OCI-LY3 (cell line): ENCODE measurements around the gene CYB561A3.

Experiments
- H2AFZ ChIP-seq: fragments of 200-600, 300-600 bp; shearing (Covaris generic); 2 replicates; pipeline ENCODE4 v1.6.0; 2014; ENCODE audit warnings: antibody characterized with exemption, low read depth, low read length
- H3K27ac ChIP-seq: fragments of 200-600, 300-600 bp; sonication (generic); 2 replicates; pipeline ENCODE4 v1.5.1; 2014; ENCODE audit warnings: mild to moderate bottlenecking, low read length, moderate library complexity, mixed read lengths
- H3K27me3 ChIP-seq: fragments of 200-600, 300-600 bp; sonication (generic); 2 replicates; pipeline ENCODE4 v1.6.1; 2014; ENCODE audit warnings: low read depth, low read length, mixed read lengths
- H3K36me3 ChIP-seq: fragments of 200-600, 300-600 bp; sonication (generic); replicated peaks from 2 replicates; pipeline ENCODE3; 2014; ENCODE audit warnings: low read depth, low read length, mixed read lengths
- H3K4me1 ChIP-seq: fragments of 300-600, 200-600 bp; sonication (generic); 2 replicates; pipeline ENCODE4 v1.6.1; 2014; ENCODE audit warnings: low read length, mixed read lengths
- H3K4me2 ChIP-seq: fragments of 200-600, 300-600 bp; sonication (generic); 2 replicates; pipeline ENCODE4 v1.6.1; 2014; ENCODE audit warnings: low read length, mixed read lengths
- H3K4me3 ChIP-seq: fragments of 300-600, 200-600 bp; sonication (generic); 2 replicates; pipeline ENCODE4 v1.5.1; 2014; ENCODE audit warnings: antibody characterized with exemption, mild to moderate bottlenecking, low read length, moderate library complexity
- H3K79me2 ChIP-seq: fragments of 300-600, 200-600 bp; shearing (Covaris generic); 2 replicates; pipeline ENCODE4 v1.6.1; 2014; ENCODE audit warnings: mild to moderate bottlenecking, low read length, mixed read lengths
- H3K9ac ChIP-seq: fragments of 300-600, 200-600 bp; shearing (Covaris generic); 2 replicates; pipeline ENCODE4 v1.6.0; 2014; ENCODE audit warnings: mild to moderate bottlenecking, low read length, moderate library complexity
- H3K9me3 ChIP-seq: fragments of 200-600, 300-600 bp; shearing (Covaris generic); 2 replicates; pipeline ENCODE4 v1.6.1; 2014; ENCODE audit warnings: low read length, mixed read lengths; ENCODE audit not compliant: insufficient read depth
- H4K20me1 ChIP-seq: fragments of 200-600, 300-600 bp; sonication (generic); 2 replicates; pipeline ENCODE4 v1.6.1; 2016; ENCODE audit warnings: low read length, mixed read lengths; ENCODE audit not compliant: insufficient read depth
- CTCF ChIP-seq: fragments of 200-600, 300-600 bp; sonication (generic); IDR thresholded peaks from 2 replicates; pipeline ENCODE4 v1.5.1; 2014; ENCODE audit warnings: antibody characterized with exemption, low read length, low read depth
- EZH2phosphoT487 ChIP-seq: fragments of 200-600 bp; shearing (Covaris generic); IDR thresholded peaks from 2 replicates; pipeline ENCODE4 v1.6.1; 2018; ENCODE audit warnings: antibody characterized with exemption, mixed run types, low read depth

Gene CYB561A3, protein sequence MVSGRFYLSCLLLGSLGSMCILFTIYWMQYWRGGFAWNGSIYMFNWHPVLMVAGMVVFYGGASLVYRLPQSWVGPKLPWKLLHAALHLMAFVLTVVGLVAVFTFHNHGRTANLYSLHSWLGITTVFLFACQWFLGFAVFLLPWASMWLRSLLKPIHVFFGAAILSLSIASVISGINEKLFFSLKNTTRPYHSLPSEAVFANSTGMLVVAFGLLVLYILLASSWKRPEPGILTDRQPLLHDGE

DNA sequence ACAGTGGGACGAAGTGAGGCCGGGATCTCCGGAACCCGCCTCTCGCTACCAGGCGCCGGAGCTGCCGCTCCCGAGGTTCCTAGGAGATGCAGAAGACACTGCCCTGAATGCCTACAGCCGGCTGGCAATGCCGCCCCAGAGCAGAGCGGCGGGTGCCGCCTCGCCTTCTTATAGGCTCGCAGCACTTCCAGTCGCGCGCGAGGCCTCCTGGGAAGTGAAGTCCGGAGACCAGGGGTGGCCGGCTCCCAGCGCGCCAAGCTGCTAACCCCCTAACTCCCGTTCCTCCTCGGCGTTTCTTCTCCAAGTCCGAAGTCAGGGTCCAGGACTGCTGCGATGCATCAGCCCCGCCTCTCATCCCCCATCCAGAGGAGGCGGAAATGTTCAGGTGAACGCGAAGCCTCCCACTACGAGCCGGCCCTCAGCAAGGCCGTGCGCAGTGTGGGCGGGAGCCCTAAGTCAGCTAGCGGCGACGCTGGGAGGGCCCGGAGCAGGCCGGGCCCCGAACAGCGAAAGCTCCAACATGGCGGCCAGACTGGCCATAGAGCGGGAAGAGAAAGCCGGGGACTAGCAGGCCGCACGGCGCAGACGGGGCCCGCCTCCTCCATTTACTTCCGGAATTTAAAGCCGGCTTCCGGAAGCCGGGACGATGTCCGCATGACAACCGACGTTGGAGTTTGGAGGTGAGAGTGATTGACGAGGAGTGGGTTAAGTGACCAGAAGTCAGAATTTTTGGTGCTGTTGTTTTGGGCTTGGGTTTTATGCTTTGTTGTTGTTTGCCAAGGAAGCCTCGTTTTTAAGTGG, at the start of gene CYB561A3, which contains the start of gene TMEM138:
CYB561A3 (minus strand) TSS at position 142 of the 801 bp plus-strand sequence. CDS start 5,169 bp downstream, outside the sequence.
TMEM138 (plus strand) TSS at position 634 of the 801 bp plus-strand sequence. CDS start 2,017 bp downstream, outside the sequence.
- peak within 1 kb of the TSS; percentile 99 for H3K27ac ChIP-seq
- H3K4me1 ChIP-seq: peaks cover 41% of the 10 kb centered on the region
- peak within 1 kb of the TSS; percentile 96 for H3K4me3 ChIP-seq
- peaks cover 64% of the 10 kb centered on the region for H3K79me2 ChIP-seq
- H4K20me1 ChIP-seq: no peaks in the 10 kb centered on the region
- TF ChIP-seq CTCF: no peak
- TF ChIP-seq EZH2phosphoT487: no peak
- no peaks in the 10 kb centered on the region for H3K9me3 ChIP-seq
- peak within 1 kb of the TSS; percentile 97 for H3K9ac ChIP-seq
- no peaks in the 10 kb centered on the region for H3K27me3 ChIP-seq
- H3K4me2 ChIP-seq: peak within 1 kb of the TSS; percentile 96
- peaks cover 40% of the 10 kb centered on the region for H3K36me3 ChIP-seq
- H2AFZ ChIP-seq: peak within 1 kb of the TSS; percentile 92

GRCh38 chr11:61406991-61407728, 45.5 kb upstream of the CYB561A3 start:
- Histone ChIP-seq H3K36me3 (peaks cover 93% of the 10 kb centered on the region), H3K9ac (no peak overlapping the region), H3K4me2 (no peak overlapping the region), H3K79me2 (peaks cover 4% of the 10 kb centered on the region; the same call in 1 of the 2 replicates), H3K27ac (no peak overlapping the region), H2AFZ (no peak overlapping the region), H3K9me3 (no peaks in the 10 kb centered on the region), H3K4me1 (no peaks in the 10 kb centered on the region), H3K4me3 (no peak overlapping the region), H4K20me1 (0 out of 2 replicates have a peak, but pooled peaks cover 3% of the 10 kb centered on the region), H3K27me3 (no peaks in the 10 kb centered on the region)
- no peak for TF ChIP-seq CTCF

- Histone ChIP-seq H3K4me2 (no peak overlapping the region), H3K9me3 (no peaks in the 10 kb centered on the region), H4K20me1 (0 out of 2 replicates have a peak, but pooled peaks cover 3% of the 10 kb centered on the region), H3K36me3 (peaks cover 92% of the 10 kb centered on the region), H3K4me1 (no peaks in the 10 kb centered on the region), H3K27me3 (no peaks in the 10 kb centered on the region), H3K4me3 (no peak overlapping the region), H3K9ac (no peak overlapping the region), H3K27ac (no peak overlapping the region), H2AFZ (no peak overlapping the region), H3K79me2 (peaks cover 4% of the 10 kb centered on the region; the same call in 1 of the 2 replicates)
- TF ChIP-seq CTCF (no peak), EZH2phosphoT487 (no peak)
Measured at GRCh38 chr11:61406067-61406466, 44.4 kb upstream of the CYB561A3 start.
